Immature natural killer cell (primary cell): ENCODE measurements around the gene RPS15. TPM values are rescaled to one million over a fixed set of nuclear protein-coding genes. Genes with fewer than 3 reads are reported as not detected.

Experiments
- DNase-seq, 3 donors: peaks; one replicate each; pipeline ENCODE4 v3.0.0; 2022; ENCODE audit warnings: mixed read lengths in 1 of 3
- H3K27ac Mint-ChIP-seq, 6 donors: one replicate each; pipeline ENCODE4 v1.8.0; 2020; ENCODE audit warnings: mixed read lengths in 6 of 6, mild to moderate bottlenecking in 5 of 6, inconsistent platforms in 4 of 6, moderate library complexity in 3 of 6
- H3K27me3 Mint-ChIP-seq, 3 donors: one replicate each; pipeline ENCODE4 v1.8.0; 2020 to 2021; ENCODE audit warnings: low read depth in 3 of 3, mild to moderate bottlenecking in 3 of 3, mixed read lengths in 3 of 3, moderate library complexity in 3 of 3, inconsistent platforms in 1 of 3
- H3K36me3 Mint-ChIP-seq, 3 donors: one replicate each; pipeline ENCODE4 v1.8.0; 2020; ENCODE audit warnings: mixed read lengths in 3 of 3, inconsistent platforms in 2 of 3, mild to moderate bottlenecking in 2 of 3
- H3K4me1 Mint-ChIP-seq, 2 donors: one replicate each; pipeline ENCODE4 v1.8.0; 2020; ENCODE audit warnings: inconsistent platforms in 2 of 2, mild to moderate bottlenecking in 2 of 2, mixed read lengths in 2 of 2, moderate library complexity in 1 of 2
- H3K4me3 Mint-ChIP-seq, 5 donors: one replicate each; pipeline ENCODE4 v1.8.0; 2020; ENCODE audit warnings: mild to moderate bottlenecking in 5 of 5, mixed read lengths in 5 of 5, inconsistent platforms in 3 of 5, moderate library complexity in 3 of 5
- H3K9me3 Mint-ChIP-seq, 6 donors: one replicate each; pipeline ENCODE4 v1.8.0; 2020; ENCODE audit warnings: mild to moderate bottlenecking in 6 of 6, mixed read lengths in 6 of 6, inconsistent platforms in 4 of 6, moderate library complexity in 3 of 6
- polyA plus RNA-seq, 3 donors: library from polyadenylated mRNA; unstranded; fragments of 300-500 nt; fragmentation: Illumina TruSeq; gene quantifications; one replicate each; pipeline ENCODE4 v1.2.3, GENCODE V29; 2021

The RPS15 gene
- polyA plus RNA-seq = 1,000 to 10,000 TPM; 1,383 to 2,244 (median 1,622) TPM

DNA sequence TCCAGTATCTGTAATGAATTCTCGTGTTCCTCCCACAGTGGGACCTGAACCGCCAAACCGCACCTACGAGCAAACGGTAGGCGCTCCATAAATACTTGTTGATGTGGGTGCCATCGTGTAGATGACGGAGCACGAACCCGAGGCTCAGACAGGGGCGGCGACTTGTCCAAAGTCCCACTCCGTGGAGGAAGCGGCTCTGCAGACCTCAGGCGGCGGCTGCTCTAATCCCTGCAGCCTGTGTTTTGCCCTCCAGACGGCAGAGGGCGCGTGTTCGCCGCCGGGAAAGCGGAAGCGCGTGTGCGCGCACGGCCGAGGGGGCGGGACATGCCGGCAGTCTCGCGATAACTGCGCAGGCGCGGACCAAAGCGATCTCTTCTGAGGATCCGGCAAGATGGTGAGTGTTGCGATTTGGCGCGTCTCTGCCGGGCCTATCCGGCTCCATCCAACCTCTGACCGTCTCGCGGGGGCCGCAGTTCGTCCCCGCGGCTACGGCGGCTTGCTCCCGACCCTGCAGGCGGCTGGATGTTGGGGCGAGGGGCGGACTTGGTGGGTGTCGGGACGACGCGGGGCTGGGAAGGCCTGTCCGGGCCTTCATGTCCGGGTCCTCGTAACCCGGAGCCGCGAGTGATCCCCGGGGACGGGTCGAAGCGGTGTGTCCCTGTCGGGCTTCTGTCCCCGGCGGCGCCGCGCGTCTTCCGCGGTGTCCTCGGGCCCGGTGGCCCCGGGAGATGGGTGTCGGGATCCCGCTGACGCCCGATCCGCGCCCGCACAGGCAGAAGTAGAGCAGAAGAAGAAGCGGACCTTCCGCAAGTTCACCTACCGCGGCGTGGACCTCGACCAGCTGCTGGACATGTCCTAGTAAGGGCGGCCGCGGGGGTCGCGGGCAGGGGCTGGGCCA, at the start of gene RPS15:
Gene RPS15, plus strand, starts transcription at position 362 of the 898 bp plus-strand sequence. Its CDS starts 30 bp downstream, at position 392.
- Mint-ChIP-seq H3K9me3 (no peaks in the 10 kb centered on the region), H3K4me3 (peak within 1 kb of the TSS; percentile 95 to 99 (median 96)), H3K27me3 (peaks cover 5 to 14% (median 12%) of the 10 kb centered on the region in 3 donors), H3K36me3 (peaks cover 0 to 11% (median 3%) of the 10 kb centered on the region in 3 donors), H3K4me1 (peaks cover 22 to 37% of the 10 kb centered on the region in 2 donors), H3K27ac (peak within 1 kb of the TSS; percentile 91 to 97 (median 94))
- DNase-seq = peak; percentile 94 to 97 (median 96)

DNA sequence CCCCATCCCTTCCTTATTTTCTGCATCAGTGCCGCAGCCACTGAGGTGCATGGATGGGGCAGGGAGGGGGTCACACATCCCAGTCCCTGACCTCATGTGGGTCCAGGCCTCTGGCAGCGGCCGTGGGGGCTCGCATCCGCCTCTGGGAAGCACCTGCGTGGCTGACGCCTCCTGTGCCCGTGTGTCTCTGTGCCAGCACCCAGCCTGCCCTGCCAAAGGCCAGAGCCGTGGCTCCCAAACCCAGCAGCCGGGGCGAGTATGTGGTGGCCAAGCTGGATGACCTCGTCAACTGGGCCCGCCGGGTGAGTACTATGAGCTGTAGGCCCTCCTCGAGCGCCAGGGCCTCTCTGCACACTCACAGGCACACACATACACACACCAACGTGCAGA, 49.6 kb upstream of the RPS15 start:
- H3K27ac Mint-ChIP-seq = no peak overlapping the region
- peaks cover 0 to under 1% (median 0%) of the 10 kb centered on the region in 6 donors for H3K9me3 Mint-ChIP-seq
- peaks cover 5 to 6% (median 5%) of the 10 kb centered on the region in 3 donors for H3K27me3 Mint-ChIP-seq
- H3K4me3 Mint-ChIP-seq = no peak overlapping the region
- DNase-seq = no peak
- H3K4me1 Mint-ChIP-seq = peaks cover 14 to 19% of the 10 kb centered on the region in 2 donors
- peaks cover 0 to 21% (median 13%) of the 10 kb centered on the region in 3 donors for H3K36me3 Mint-ChIP-seq

DNA sequence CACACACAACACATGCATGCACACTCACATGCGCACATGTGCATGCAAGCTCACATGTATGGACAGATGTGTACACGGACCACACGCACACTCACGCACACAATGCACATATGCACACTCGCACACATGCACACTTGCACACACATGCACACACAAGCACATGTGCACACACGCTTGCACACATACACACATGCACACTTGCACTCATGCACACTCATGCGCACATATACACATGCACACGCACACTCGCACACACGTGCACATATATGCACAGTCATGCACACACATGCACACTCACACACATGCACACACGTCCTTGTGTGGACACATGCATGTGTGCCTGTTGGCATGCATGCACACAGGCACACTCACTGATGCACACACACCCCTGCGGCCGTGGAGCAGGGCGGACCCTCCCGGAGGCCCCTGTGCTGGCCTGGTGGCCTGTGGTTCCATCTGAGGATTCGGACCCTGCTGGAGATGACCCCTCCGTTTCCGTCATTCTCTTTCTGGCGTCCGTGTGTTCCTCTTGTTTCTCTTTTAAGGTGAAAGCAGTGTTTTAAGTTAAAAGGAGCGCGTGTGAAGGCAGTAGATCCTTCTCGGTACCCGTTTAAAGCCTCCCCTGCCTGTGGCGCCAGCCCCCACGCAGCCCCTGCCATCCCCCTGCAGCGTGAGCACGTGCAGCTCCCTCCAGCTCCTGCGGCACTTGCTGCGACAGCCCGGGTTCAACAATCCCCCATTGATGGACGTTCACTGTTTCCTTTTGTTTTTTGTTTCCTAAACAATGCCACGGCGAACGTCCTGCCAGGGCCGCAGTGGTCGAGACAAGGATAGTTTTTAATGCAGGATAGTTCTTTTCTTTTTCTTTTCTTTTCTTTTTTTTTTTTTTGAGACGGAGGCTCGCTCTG, 48.9 kb upstream of the RPS15 start:
- peaks cover 11 to 15% of the 10 kb centered on the region in 2 donors for H3K4me1 Mint-ChIP-seq
- no peaks in the 10 kb centered on the region for H3K9me3 Mint-ChIP-seq
- H3K4me3 Mint-ChIP-seq = no peak overlapping the region
- peaks cover 0 to 21% (median 13%) of the 10 kb centered on the region in 3 donors for H3K36me3 Mint-ChIP-seq
- peaks cover 3 to 5% (median 3%) of the 10 kb centered on the region in 3 donors for H3K27me3 Mint-ChIP-seq
- no peak overlapping the region for H3K27ac Mint-ChIP-seq
- no peak for DNase-seq

DNA sequence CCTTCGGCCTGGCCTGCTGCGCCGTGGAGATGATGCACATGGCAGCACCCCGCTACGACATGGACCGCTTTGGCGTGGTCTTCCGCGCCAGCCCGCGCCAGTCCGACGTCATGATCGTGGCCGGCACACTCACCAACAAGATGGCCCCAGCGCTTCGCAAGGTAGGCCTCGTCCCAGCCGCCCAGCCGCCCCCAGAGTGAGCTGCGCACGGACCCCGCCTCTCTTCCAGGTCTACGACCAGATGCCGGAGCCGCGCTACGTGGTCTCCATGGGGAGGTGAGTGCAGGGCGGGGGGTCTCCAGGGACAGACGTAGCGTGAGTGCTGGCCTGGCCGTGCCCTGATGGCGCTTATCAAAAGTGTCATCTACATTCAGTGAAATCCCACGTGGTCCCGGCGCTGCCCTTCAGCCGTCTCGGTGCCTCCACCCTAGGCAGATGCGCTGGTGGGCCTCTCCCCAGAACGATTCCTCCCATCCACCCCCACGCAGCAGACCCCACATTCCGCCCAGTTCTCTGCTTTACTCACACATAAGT, 47.2 kb upstream of the RPS15 start:
- no peak overlapping the region for H3K4me3 Mint-ChIP-seq
- peaks cover 0 to 3% (median 2%) of the 10 kb centered on the region in 3 donors for H3K27me3 Mint-ChIP-seq
- DNase-seq = no peak
- H3K4me1 Mint-ChIP-seq = peaks cover 6% of the 10 kb centered on the region in 2 donors
- no peak overlapping the region for H3K27ac Mint-ChIP-seq
- H3K36me3 Mint-ChIP-seq = peaks cover 0 to 21% (median 13%) of the 10 kb centered on the region in 3 donors
- no peaks in the 10 kb centered on the region for H3K9me3 Mint-ChIP-seq

DNA sequence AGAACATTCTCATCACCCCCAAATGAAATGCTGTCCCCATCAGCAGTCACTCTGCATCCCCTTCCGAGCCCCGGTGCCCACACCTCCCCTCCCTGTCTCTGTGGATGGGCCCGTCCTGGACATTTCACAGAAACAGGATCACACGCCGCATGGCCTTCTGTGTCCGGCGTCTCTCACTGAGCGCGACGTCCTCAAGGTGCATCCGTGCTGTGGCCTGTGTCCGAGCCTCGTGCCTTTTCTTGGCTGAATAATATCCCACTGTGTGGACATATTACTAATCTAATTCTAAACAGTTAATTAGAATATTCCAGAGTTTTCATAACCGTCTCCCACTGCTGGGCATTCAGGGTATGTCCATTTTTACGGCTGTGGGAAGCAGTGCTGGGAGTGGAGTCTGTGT, 45.8 kb upstream of the RPS15 start:
- Mint-ChIP-seq H3K27me3 (peaks cover 0 to 3% (median 2%) of the 10 kb centered on the region in 3 donors), H3K27ac (peak overlapping the region in 1 of 6 donors; percentile 34), H3K36me3 (peaks cover 0 to 21% (median 13%) of the 10 kb centered on the region in 3 donors), H3K4me3 (no peak overlapping the region), H3K9me3 (no peaks in the 10 kb centered on the region), H3K4me1 (peaks cover 0 to 4% of the 10 kb centered on the region in 2 donors)
- DNase-seq = no peak

DNA sequence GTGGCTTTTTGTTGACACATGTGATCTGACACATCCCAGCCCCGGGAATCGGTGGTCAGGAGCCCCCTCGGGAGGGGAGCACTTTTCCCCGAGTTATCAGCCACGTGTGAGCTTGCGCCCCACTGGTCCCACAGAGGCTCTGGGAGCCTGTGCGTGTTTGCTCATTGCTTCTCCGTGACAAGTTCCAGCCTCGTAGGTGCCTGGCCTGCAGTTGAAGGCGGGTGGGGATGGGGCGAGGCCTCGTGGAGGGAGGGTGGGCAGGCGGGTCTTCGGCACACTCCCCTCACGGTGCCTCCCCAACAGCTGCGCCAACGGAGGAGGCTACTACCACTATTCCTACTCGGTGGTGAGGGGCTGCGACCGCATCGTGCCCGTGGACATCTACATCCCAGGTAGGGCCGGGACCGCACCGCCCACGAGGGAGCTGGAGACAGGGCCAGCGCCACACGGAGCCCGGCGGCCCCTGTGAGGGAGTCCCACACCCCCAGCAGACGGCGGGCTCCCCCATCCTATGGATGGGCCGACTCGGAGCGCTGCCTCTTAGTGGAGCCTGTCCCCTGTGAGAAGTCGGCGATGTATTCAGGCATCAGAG, 45.2 kb upstream of the RPS15 start:
- Mint-ChIP-seq H3K4me1 (peaks cover 0 to 4% of the 10 kb centered on the region in 2 donors), H3K9me3 (no peaks in the 10 kb centered on the region), H3K27ac (no peak overlapping the region), H3K27me3 (peaks cover 0 to 3% (median 2%) of the 10 kb centered on the region in 3 donors), H3K4me3 (no peak overlapping the region), H3K36me3 (peaks cover 0 to 21% (median 13%) of the 10 kb centered on the region in 3 donors)
- no peak for DNase-seq

DNA sequence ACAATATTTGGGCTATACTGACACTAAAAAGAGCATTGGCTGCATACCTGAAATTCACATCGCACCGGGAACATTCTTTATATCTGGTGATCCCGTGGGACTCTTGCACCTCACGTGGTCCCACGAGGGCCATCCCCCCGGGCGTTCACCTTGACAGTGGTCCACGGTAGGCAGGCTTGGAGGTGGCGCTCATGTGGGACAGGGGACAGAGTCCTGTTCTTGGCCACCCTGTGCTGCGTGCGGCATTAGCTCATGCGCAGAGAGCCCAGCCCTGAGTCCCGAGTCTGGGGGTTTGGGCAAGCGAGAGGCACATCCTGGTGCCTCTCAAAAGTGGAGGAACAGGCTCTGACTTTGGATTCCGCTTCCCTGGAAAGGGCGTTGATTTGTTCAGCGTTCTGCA, 44.4 kb upstream of the RPS15 start:
- H3K27me3 Mint-ChIP-seq = peaks cover 0 to 3% (median under 1%) of the 10 kb centered on the region in 3 donors
- no peak for DNase-seq
- peaks cover 0 to 3% of the 10 kb centered on the region in 2 donors for H3K4me1 Mint-ChIP-seq
- H3K9me3 Mint-ChIP-seq = no peaks in the 10 kb centered on the region
- peaks cover 0 to 20% (median 13%) of the 10 kb centered on the region in 3 donors for H3K36me3 Mint-ChIP-seq
- no peak overlapping the region for H3K4me3 Mint-ChIP-seq
- no peak overlapping the region for H3K27ac Mint-ChIP-seq

DNA sequence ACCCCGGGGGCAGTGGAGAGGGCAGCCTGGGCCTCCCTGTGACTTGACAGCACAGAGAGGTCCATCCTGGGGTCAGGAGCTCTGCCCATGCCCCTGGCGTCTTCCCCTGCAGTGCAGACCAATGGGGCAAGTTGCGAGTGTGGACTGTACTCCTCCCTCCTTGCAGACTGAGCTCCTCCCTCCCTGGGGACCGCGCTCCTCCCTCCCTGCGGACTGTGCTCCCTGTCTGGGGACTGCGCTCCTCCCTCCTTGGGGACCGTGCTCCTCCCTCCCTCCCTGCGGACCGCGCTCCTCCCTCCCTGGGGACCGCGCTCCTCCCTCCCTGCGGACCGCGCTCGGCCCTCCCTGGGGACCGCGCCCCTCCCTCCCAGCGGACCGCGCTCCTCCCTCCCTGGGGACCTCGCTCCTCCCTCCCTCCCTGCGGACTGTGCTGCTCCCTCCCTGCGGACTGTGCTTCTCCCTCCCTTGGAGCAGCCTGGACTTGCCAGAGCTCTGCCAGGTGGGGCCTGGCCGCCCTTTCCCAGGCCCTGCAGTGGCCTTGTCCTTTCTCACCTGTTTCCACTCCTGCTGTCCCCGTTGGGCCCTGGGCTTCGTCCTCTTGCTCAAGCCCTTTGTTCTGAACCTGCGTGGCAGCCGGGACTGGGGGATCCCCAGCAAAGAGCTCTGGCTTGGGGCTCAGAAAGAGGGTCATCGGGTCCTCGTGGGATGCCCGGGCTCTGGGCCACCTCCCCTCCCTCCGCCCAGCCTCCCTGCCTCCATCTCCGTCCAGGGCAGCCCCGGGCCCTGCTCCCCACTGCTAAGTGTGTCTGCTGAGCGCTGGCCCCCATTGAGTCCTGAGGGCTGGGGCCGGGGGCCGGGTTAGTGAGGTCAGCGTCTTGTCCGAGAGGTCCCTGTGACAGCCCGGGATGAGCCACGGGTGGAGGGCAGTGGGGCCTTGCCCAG, 43.7 kb upstream of the RPS15 start:
- H3K9me3 Mint-ChIP-seq = no peaks in the 10 kb centered on the region
- peaks cover 0 to 3% (median 1%) of the 10 kb centered on the region in 3 donors for H3K27me3 Mint-ChIP-seq
- no peak overlapping the region for H3K4me3 Mint-ChIP-seq
- DNase-seq = no peak
- H3K4me1 Mint-ChIP-seq = no peaks in the 10 kb centered on the region
- peaks cover 0 to 13% (median 6%) of the 10 kb centered on the region in 3 donors for H3K36me3 Mint-ChIP-seq
- no peak overlapping the region for H3K27ac Mint-ChIP-seq

DNA sequence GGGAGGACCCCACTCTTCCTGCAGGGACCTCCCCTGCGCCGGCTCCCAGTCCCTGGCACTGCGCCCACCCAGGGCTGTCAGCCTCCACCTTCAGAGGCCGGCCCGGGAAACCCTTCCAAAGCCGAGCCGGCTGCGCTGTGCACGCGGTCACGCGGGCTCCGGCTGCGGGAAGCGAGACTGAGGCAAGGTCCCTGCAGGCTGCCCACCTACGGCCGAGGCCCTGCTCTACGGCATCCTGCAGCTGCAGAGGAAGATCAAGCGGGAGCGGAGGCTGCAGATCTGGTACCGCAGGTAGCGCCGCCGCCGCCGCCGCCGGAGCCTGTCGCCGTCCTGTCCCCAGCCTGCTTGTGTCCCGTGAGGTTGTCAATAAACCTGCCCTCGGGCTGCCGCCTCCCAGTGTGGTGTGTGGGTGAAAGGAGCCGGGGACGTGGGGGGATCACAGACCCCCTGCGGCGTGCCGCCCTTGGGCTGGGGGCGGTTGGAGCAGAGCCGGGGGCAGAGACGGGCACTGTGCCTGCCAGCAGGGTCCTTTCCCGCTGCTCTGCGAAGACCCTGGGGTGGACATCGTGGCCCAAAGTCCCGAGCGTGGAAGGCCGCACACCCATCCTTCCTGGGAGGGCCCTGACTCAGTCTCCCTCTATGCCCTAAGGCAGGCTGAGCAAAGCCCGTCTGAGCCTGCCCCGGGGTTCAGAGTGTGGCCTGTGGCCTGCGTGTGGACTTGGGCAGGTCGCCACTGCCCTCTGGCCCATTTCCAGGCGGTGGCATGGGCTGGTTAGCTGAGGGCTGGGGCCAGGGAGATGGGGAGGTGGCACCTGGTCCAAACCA, 42.8 kb upstream of the RPS15 start:
- no peak overlapping the region for H3K27ac Mint-ChIP-seq
- peaks cover 0 to 3% (median 1%) of the 10 kb centered on the region in 3 donors for H3K27me3 Mint-ChIP-seq
- H3K4me1 Mint-ChIP-seq = no peaks in the 10 kb centered on the region
- no peaks in the 10 kb centered on the region for H3K9me3 Mint-ChIP-seq
- peaks cover 0 to 9% (median 5%) of the 10 kb centered on the region in 3 donors for H3K36me3 Mint-ChIP-seq
- no peak for DNase-seq
- no peak overlapping the region for H3K4me3 Mint-ChIP-seq

DNA sequence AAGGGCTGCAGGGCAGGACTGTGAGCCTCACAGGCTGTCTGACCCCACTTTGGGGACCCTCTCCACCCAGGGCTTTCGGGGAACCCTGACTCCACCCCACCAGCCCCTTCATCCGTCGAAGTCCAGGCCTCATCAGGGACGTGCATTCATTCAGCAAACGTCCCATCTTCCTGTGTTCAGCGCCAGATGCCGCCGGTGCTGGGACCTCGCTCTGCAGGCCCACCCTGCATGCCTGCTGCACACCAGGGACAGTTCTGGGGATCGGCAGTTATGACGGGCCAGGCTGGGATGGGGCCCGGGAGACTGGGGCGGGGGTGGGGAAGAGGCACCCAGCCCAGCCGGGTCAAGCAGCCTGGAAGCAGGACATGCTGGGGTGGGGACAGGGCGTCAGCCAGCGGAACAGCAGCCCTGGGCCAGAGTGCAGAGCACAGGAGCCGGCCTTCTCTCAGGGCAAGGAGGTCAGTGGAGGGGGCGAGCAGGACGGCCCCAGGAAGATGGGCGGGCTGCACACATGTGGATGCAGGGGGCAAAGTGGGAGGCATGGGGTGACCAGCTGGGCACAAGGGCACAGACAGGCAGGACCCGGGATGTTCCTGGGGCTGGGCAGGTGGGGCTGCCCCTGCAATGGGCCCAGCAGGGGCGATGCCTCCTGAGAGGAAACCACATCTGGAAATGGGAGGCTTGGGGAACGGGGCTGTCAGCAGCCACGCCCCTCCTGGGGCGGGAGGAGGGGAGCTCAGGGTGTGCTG, 42.0 kb upstream of the RPS15 start:
- Mint-ChIP-seq H3K4me3 (no peak overlapping the region), H3K27me3 (peaks cover 0 to 3% (median 1%) of the 10 kb centered on the region in 3 donors), H3K9me3 (no peaks in the 10 kb centered on the region), H3K36me3 (peaks cover 0 to 6% (median 5%) of the 10 kb centered on the region in 3 donors), H3K4me1 (peaks cover 0 to 5% of the 10 kb centered on the region in 2 donors), H3K27ac (no peak overlapping the region)
- DNase-seq = no peak
